Progenitor cell of endocrine pancreas (in vitro differentiated cells): ENCODE measurements around the gene MYRIP. TPM values are rescaled to one million over a fixed set of nuclear protein-coding genes. Genes with fewer than 3 reads are reported as not detected.

ENCODE experiments used
- DNase-seq: peaks from one replicate; pipeline ENCODE4 v3.0.0; 2021; ENCODE audit warnings: low spot score; ENCODE audit not compliant: unreplicated experiment
- H3K27ac Mint-ChIP-seq: 2 replicates; pipeline ENCODE4 v1.8.0; 2021; ENCODE audit warnings: mild to moderate bottlenecking, moderate library complexity, mixed read lengths
- H3K27me3 Mint-ChIP-seq: 2 replicates; pipeline ENCODE4 v1.8.0; 2021; ENCODE audit warnings: mixed read lengths
- H3K36me3 Mint-ChIP-seq: 2 replicates; pipeline ENCODE4 v1.8.0; 2022; ENCODE audit warnings: mixed read lengths; ENCODE audit not compliant: insufficient read depth
- H3K4me1 Mint-ChIP-seq: 2 replicates; pipeline ENCODE4 v1.8.0; 2021; ENCODE audit warnings: low read depth, mixed read lengths
- H3K4me3 Mint-ChIP-seq: 2 replicates; pipeline ENCODE4 v1.8.0; 2021; ENCODE audit warnings: low read depth, mild to moderate bottlenecking, moderate library complexity, mixed read lengths
- H3K9me3 Mint-ChIP-seq: 2 replicates; pipeline ENCODE4 v1.8.0; 2021; ENCODE audit warnings: low read depth, mixed read lengths
- CTCF ChIP-seq: fragments of 200-600 bp; sonication (generic); IDR thresholded peaks from one replicate; pipeline ENCODE4 v1.5.0; 2021; ENCODE audit warnings: antibody characterized with exemption, mild to moderate bottlenecking; ENCODE audit not compliant: unreplicated experiment
- total RNA-seq: library from RNA; stranded (reverse); gene quantifications from 2 replicates; pipeline ENCODE4 v1.2.1, GENCODE V29; 2021

Gene MYRIP
- total RNA-seq, 1 donor from 2014 or later, result 0.57 TPM

DNA sequence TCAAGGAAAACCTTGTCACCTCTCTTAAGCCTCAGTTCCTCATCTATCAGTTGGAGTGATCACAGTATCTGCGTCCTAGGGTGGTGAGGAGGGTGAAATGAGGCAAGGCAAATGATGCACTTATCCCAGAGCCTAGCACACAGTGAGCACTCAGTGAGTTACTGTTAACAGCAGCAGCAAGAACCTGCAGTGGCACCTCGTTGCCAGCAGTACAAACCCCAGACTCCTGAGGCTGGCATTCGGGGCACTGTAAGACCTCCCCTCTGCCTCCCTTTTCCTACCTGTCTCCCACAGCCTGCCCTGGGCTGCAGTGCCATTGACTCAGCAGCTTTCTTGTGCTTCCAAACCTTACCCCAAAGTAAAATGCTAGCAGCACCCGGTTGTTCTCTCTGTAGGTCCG, 417.2 kb downstream of the MYRIP start:
- Mint-ChIP-seq H3K27ac (no peak overlapping the region), H3K36me3 (no peaks in the 10 kb centered on the region), H3K9me3 (no peaks in the 10 kb centered on the region), H3K4me3 (no peak overlapping the region), H3K27me3 (peaks cover 2% of the 10 kb centered on the region), H3K4me1 (no peaks in the 10 kb centered on the region)
- TF ChIP-seq CTCF, result no peak
- no peak for DNase-seq

- Mint-ChIP-seq H3K9me3 (peaks cover 2% of the 10 kb centered on the region), H3K27ac (no peak overlapping the region), H3K4me3 (no peak overlapping the region), H3K27me3 (peaks cover 2% of the 10 kb centered on the region), H3K4me1 (no peaks in the 10 kb centered on the region), H3K36me3 (no peaks in the 10 kb centered on the region)
- no peak for TF ChIP-seq CTCF
- DNase-seq, result no peak
Observed at GRCh38 chr3:40228792-40229350, 419.5 kb downstream of the MYRIP start.

DNA sequence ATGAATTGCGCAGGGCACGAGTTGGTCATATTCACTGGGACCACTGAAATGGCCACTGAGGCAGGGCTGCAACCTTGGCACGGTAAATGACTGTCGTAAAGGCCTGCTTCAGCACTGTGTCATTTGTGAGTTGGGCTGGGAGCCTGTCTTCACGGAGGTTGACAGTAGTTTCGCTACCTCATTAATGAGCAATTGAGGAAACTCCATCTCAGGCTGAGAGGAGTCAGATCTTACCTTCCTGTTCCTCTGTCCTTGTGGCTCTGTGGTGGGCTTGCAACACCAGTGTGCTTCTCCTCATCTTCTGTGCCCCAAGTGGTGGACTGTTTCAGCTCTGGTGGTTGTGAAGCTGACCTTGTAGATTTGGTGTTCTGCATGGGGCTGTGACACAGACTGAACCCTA, 420.0 kb downstream of the MYRIP start:
- no peak for DNase-seq
- no peak overlapping the region for H3K4me3 Mint-ChIP-seq
- no peaks in the 10 kb centered on the region for H3K36me3 Mint-ChIP-seq
- no peak overlapping the region for H3K27ac Mint-ChIP-seq
- no peaks in the 10 kb centered on the region for H3K4me1 Mint-ChIP-seq
- peaks cover 2% of the 10 kb centered on the region for H3K9me3 Mint-ChIP-seq
- TF ChIP-seq CTCF, result no peak
- peaks cover 2% of the 10 kb centered on the region for H3K27me3 Mint-ChIP-seq

DNA sequence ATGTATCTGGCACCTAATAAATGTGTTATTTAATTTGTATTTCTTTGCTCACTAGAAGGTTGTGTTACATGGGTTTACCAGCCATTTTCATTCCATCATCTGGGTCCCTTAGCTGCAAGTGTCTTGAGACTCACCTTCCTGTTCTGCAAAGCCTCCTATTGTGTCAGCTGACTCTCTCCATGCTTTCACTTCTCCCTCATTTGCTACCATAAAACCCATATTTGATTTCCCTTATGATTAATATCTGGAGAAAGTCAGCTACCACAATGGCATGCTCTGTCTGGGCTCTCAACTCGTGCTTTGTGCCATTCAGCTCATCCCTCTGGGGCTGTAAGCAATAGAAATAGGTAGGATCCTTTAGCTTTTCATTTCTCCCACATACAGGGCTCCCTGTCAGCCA, 420.6 kb downstream of the MYRIP start:
- no peak overlapping the region for H3K4me3 Mint-ChIP-seq
- no peak for DNase-seq
- peaks cover 2% of the 10 kb centered on the region for H3K9me3 Mint-ChIP-seq
- H3K27ac Mint-ChIP-seq, result no peak overlapping the region
- no peaks in the 10 kb centered on the region for H3K36me3 Mint-ChIP-seq
- TF ChIP-seq CTCF, result no peak
- no peaks in the 10 kb centered on the region for H3K4me1 Mint-ChIP-seq
- peaks cover 2% of the 10 kb centered on the region for H3K27me3 Mint-ChIP-seq

DNA sequence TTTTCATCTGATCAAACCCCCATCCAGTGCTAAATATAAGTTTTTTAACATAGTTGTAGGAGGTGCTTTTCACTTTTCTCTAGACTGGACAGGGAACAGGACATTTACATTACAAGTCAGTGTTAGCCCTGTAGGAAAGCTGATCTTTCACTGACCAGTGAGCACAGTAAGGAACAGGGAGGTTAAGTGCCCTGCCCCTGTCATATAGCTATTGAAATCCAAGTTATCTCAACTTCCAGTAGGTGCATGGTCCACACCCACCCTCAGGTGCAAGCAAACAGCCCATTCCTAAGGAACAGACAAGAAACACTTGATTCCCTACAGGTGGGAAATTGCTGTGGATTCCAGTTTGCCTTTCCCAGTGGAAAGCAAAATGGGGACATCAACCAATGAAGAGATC, 421.0 kb downstream of the MYRIP start:
- Mint-ChIP-seq H3K27ac (no peak overlapping the region), H3K4me3 (no peak overlapping the region), H3K27me3 (peaks cover 2% of the 10 kb centered on the region), H3K4me1 (no peaks in the 10 kb centered on the region), H3K36me3 (no peaks in the 10 kb centered on the region), H3K9me3 (peaks cover 2% of the 10 kb centered on the region)
- TF ChIP-seq CTCF, result no peak
- no peak for DNase-seq
